ENCODE results near the gene MYBPC3. TPM values are rescaled to one million over a fixed set of nuclear protein-coding genes. Genes with fewer than 3 reads are reported as not detected.

MYBPC3 gene
- total RNA-seq, 1 donor from 2014 or later = not detected

GRCh38 chr11:47331454-47332302 lies 20.8 kb downstream of the MYBPC3 start:
- Mint-ChIP-seq H3K36me3 (ENCODE audit: unreplicated experiment) (no peaks in the 10 kb centered on the region), H3K27ac (ENCODE audit: unreplicated experiment) (no peak overlapping the region), H3K4me1 (ENCODE audit: low read depth, unreplicated experiment) (peaks cover 6% of the 10 kb centered on the region), H3K4me3 (ENCODE audit: unreplicated experiment) (no peak overlapping the region), H3K27me3 (ENCODE audit: unreplicated experiment) (no peaks in the 10 kb centered on the region), H3K9me3 (ENCODE audit: unreplicated experiment) (peaks cover 1% of the 10 kb centered on the region)
- DNase-seq = no peak
- TF ChIP-seq, protein P1, sequence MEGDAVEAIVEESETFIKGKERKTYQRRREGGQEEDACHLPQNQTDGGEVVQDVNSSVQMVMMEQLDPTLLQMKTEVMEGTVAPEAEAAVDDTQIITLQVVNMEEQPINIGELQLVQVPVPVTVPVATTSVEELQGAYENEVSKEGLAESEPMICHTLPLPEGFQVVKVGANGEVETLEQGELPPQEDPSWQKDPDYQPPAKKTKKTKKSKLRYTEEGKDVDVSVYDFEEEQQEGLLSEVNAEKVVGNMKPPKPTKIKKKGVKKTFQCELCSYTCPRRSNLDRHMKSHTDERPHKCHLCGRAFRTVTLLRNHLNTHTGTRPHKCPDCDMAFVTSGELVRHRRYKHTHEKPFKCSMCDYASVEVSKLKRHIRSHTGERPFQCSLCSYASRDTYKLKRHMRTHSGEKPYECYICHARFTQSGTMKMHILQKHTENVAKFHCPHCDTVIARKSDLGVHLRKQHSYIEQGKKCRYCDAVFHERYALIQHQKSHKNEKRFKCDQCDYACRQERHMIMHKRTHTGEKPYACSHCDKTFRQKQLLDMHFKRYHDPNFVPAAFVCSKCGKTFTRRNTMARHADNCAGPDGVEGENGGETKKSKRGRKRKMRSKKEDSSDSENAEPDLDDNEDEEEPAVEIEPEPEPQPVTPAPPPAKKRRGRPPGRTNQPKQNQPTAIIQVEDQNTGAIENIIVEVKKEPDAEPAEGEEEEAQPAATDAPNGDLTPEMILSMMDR (IDR thresholded peaks at IDR 0.05; ENCODE audit: partially characterized antibody, unreplicated experiment) = no peak

GRCh38 chr11:47329987-47330931 lies 22.2 kb downstream of the MYBPC3 start:
- H3K4me3 Mint-ChIP-seq (ENCODE audit: unreplicated experiment) = no peak overlapping the region
- H3K27me3 Mint-ChIP-seq (ENCODE audit: unreplicated experiment) = no peaks in the 10 kb centered on the region
- DNase-seq = no peak
- TF ChIP-seq, protein P1 (IDR thresholded peaks at IDR 0.05; ENCODE audit: partially characterized antibody, unreplicated experiment) = no peak
- peaks cover 6% of the 10 kb centered on the region for H3K4me1 Mint-ChIP-seq (ENCODE audit: low read depth, unreplicated experiment)
- no peak overlapping the region for H3K27ac Mint-ChIP-seq (ENCODE audit: unreplicated experiment)
- H3K9me3 Mint-ChIP-seq (ENCODE audit: unreplicated experiment) = peaks cover 1% of the 10 kb centered on the region
- H3K36me3 Mint-ChIP-seq (ENCODE audit: unreplicated experiment) = no peaks in the 10 kb centered on the region

- H3K9me3 Mint-ChIP-seq (ENCODE audit: unreplicated experiment) = peaks cover 1% of the 10 kb centered on the region
- peaks cover 6% of the 10 kb centered on the region for H3K36me3 Mint-ChIP-seq (ENCODE audit: unreplicated experiment)
- no peaks in the 10 kb centered on the region for H3K27me3 Mint-ChIP-seq (ENCODE audit: unreplicated experiment)
- H3K4me1 Mint-ChIP-seq (ENCODE audit: low read depth, unreplicated experiment) = peaks cover 11% of the 10 kb centered on the region
- H3K4me3 Mint-ChIP-seq (ENCODE audit: unreplicated experiment) = no peak overlapping the region
- no peak overlapping the region for H3K27ac Mint-ChIP-seq (ENCODE audit: unreplicated experiment)
- TF ChIP-seq, protein P1 (IDR thresholded peaks at IDR 0.05; ENCODE audit: partially characterized antibody, unreplicated experiment) = no peak
- peak; percentile 48 for DNase-seq
These were observed 23.0 kb downstream of the MYBPC3 start for GRCh38 chr11:47329431-47329986.

DNA sequence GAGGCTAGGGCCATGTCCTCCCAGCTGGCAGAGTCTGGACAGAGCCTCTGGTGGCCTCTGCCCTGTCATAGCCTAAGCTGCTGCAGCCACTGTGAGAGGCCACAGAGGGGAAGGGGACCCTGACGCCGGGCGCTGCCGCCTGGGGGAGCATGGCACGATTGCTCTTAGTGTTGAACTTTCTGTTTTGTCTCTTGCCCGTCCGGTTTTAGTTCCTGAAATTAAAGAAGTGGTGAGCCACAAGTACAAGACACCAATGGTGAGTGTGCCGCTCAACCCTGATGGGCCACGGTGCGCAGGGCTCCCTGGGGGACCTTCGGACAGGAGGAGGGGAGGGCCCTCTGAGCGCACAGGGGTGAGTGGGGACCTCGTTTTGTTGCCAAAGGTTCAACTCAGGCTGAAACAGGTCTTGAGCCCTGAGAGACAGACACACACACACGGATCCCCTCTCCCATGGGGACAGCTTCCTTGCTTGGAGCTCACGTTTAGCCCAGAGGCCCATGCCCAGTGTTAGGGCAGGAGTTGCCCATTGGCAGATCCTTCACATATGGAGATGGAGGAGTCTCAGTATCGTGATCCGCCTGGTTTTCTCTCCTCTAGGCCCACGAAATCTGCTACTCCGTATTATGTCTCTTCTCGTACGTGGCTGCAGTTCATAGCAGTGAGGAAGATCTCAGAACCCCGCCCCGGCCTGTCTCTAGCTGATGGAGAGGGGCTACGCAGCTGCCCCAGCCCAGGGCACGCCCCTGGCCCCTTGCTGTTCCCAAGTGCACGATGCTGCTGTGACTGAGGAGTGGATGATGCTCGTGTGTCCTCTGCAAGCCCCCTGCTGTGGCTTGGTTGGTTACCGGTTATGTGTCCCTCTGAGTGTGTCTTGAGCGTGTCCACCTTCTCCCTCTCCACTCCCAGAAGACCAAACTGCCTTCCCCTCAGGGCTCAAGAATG lies 23.8 kb downstream of the MYBPC3 start:
- no peak for DNase-seq
- TF ChIP-seq, protein P1 (IDR thresholded peaks at IDR 0.05; ENCODE audit: partially characterized antibody, unreplicated experiment) = no peak
- Mint-ChIP-seq H3K36me3 (ENCODE audit: unreplicated experiment) (peaks cover 6% of the 10 kb centered on the region), H3K9me3 (ENCODE audit: unreplicated experiment) (peaks cover 1% of the 10 kb centered on the region), H3K4me1 (ENCODE audit: low read depth, unreplicated experiment) (peaks cover 11% of the 10 kb centered on the region), H3K4me3 (ENCODE audit: unreplicated experiment) (no peak overlapping the region), H3K27ac (ENCODE audit: unreplicated experiment) (no peak overlapping the region), H3K27me3 (ENCODE audit: unreplicated experiment) (no peaks in the 10 kb centered on the region)

All from glutamatergic neuron (in vitro differentiated cells).